K562 (cell line): Measurements from ENCODE around the gene CREB5.

Experiments
- PHTF2 ChIP-seq: fragments of 250-450 bp; sonication (Bioruptor Pico); IDR thresholded peaks from 2 replicates; pipeline ENCODE4 v1.5.0; 2021; ENCODE audit warnings: mild to moderate bottlenecking
- YY1 ChIP-seq, 3 experiments: IDR thresholded peaks; 2 replicates each; pipeline ENCODE4 v1.6.1; 2011; ENCODE audit warnings: low read length in 2 of 3, mild to moderate bottlenecking in 2 of 3, moderate library complexity in 2 of 3, borderline replicate concordance in 1 of 3, control low read depth in 1 of 3, low read depth in 1 of 3; ENCODE audit not compliant: insufficient read depth in 3 of 3, insufficient replicate concordance in 2 of 3, control insufficient read depth in 1 of 3, insufficient read length in 1 of 3; ENCODE audit errors: extremely low read depth in 1 of 3
- ZBTB34 ChIP-seq: fragments of 250-450 bp; sonication (Bioruptor Pico); IDR thresholded peaks from 2 replicates; pipeline ENCODE4 v1.8.0; 2021; ENCODE audit warnings: mild to moderate bottlenecking, moderate library complexity

DNA sequence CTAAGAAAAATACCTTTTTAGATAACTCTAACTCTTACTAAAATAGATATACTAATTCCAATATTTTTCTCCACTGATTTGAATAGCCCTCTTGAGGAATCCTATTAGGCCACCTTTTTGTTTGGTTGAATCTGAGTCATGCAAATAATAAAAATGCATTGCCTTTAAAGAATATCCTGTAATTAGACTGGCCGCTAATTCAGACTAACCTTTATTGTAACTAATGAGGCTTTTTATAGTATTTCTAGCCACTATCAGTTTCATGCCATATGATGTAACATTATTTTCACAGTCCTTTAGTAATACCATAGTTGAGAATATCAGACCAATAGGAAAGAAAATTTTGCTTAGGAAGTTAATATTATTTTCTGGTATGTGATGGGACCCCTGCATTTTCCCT, 90.1 kb downstream of the CREB5 start:
- no peak for TF ChIP-seq YY1 (IDR thresholded peaks at IDR 0.05; ENCODE audit: borderline replicate concordance in 1 of 3, control insufficient read depth in 1 of 3, extremely low read depth in 1 of 3, insufficient read depth in 3 of 3, insufficient read length in 1 of 3, insufficient replicate concordance in 2 of 3, low read depth in 1 of 3, low read length in 2 of 3)
- no peak for TF ChIP-seq PHTF2 (CRISPR knock-in tag)
- TF ChIP-seq ZBTB34 (CRISPR knock-in tag) = no peak
